Middle frontal gyrus (tissue), 1 donor: Measurements from ENCODE around the gene SIRT7.
"Not testable (repeated sequence)": the region's sequence is repeated elsewhere in the genome, so short reads cannot be mapped to it uniquely, and the experiment has no call there.

Experiments
- DNase-seq: peaks from one replicate; pipeline ENCODE4 v3.0.0-alpha.2; 2015; ENCODE audit warnings: low spot score; ENCODE audit errors: extremely low spot score

Gene SIRT7

DNA sequence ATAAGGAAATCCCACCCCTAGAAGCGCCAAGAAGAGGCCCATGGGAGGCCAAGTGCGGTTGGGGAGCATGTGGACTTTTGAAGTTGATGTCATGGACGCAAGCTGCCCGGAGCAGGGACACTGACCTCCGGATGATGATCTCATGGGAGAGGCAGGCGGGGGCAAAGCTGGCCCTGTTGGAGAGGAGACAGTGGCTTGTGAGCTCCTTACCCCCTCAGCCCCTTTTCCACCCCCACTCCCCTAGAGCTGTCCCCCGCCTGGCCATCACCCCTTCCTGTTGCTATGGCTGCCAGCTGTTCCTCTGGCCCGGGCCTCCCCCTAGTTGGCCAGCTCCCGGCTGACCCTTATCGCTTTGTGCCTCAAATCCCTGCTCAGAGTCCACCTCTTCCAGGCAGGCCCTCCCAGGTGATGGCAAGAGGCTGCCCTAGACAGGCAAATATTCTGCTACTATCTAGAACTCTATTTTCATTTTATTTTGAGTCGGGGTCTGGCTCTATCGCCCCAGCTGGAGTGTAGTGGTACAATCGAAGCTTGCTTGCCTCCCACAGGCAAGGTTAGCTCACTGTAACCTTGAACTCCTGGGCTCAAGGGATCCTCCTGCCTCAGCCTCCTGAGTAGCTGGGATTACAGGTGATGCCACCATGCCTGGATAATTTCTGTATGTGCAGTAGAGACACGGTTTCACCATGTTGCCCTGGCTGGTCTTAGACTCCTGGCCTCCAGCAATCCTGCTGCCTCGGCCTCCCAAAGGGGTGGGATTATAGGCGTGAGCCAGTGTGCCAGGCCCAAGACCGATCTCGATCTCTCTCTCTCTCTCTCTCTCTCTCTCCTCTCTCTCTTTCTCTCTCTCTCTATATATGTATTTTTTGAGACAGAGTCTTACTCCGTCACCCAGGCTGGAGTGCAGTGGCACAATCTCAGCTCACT lies 36.4 kb upstream of the SIRT7 start:
- no peak for DNase-seq

DNA sequence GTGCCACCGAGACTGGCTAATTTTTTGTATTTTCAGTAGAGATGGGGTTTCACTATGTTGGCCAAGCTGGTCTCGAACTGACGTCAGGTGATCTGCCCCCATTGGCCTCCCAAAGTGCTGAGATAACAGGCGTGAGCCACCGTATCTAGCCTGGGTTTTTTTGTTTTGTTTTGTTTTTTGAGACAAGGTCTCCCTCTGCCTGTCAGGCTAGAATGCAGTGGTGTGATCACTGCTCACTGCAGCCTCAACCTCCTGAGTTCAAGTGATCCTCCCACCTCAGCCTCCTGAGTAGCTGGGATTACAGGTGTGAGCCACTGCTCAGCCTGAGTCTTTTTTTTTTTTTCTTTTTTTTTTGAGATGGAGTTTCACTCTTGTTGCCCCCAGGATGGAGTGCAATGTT lies 35.5 kb upstream of the SIRT7 start:
- DNase-seq = not testable (repeated sequence)

DNA sequence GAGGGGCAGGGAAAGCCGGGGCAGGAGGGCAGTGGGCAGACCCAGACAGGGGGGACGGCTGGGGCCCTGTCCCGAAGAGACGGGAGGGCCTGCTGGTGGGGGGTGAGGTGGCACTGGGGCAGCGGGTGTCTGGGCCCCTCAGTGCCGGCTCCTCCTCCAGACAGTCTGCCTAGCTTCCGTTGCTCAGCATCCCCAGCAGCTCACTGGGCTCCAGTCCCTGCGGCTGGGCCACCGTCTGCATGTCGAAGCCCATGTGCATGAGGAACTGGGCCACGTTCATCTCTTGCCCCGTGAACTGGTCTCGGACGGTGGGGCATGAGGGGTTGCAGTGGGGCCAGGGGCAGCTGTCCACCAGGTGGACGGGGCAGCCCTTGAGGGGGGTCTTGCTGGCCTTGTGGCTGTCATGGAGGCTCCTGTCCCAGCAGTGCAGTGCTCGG lies 34.8 kb upstream of the SIRT7 start:
- no peak for DNase-seq

DNA sequence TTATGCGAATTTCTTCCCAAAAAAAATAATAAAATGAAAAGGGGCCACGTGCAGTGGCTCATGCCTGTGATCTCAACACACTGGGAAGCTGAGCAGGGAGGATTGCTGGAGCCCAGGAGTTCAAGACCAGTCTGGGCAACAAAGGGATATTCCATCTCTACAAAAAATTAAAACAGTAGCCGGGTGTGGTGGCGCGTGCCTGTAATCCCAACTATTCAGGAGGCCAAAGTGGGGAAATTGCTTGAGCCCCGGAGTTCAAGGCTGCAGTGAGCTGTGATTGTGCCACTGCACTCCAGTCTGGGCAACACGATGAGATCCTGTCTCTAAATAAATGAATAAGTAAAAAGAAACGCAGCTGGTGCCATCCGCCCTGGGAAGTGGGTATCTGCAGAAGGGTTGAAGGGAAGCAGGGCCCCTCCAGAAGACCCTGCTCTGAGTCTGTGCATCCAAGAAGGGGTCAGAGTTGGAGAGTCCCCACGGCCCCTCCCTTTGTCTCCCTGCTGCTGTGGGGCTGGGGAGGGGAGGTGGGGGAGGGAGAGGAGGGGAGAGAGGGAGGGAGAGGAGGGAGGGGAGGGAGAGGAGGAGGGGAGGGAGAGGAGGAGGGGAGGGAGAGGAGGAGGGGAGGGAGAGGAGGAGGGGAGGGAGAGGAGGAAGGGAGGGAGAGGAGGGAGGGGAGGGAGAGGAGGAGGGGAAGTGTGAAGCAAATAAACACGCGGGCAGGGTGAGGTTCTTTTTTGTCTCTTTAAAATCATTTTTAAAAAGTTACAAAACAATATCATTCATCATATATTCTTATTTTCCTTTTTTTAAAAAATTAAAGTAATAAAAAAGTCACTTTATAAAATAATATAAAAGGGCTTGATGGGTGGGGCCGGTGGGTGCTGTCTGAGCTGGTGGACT lies 34.1 kb upstream of the SIRT7 start:
- no peak for DNase-seq

DNA sequence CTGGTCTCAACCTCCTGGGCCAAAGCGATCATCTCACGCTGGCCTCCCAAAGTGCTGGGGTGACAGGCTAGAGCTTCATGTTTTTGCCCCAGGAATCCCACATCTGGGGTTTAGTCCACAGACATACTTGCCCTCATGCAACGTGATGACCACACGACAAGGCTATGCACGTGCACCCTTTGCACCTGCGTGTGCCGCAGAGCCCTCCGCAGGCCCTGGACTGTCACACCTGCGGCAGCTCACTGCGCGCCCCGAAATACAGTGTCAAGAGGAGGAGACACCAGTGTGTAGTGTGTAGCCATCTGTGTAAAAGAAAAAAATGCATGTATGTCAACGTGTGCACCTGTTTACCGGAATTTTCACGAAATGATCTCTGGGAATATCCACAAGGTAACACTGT lies 32.5 kb upstream of the SIRT7 start:
- DNase-seq = no peak

DNA sequence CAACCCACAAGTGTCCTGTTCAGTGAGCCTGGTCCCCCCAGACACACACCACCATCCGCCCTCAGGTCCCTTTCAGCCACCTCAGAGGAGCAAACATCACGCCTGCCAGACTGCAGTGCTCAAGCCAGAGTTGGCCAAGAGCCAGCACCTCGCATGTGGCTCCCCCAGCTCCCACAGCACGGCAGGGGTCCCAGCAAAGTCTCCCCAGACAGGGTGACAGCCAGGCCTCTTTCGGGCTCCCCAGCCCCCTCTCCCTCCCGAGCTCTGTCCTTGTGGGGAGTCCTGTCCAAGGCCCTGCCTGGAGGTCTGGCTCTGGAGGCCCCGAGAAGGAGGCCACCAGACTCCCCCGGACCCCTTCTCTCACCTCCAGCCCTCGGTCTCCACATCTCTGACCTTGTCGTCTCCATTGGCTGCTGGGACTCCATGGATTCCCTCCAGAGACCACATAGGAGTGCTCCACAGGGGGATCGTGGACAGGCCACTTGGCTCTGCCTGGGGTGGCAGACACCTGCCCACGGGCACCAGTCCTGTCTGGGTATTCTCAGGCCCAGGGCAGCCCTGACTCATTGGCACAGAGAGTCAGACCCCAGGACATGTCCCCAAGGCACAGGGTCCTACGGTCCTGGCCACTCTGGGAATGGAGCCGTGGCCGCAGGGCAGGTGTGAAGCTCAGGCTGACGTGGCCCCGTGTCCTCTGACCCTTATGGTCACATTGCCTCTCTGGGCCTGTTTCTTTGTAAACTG lies 30.8 kb upstream of the SIRT7 start:
- no peak for DNase-seq

DNA sequence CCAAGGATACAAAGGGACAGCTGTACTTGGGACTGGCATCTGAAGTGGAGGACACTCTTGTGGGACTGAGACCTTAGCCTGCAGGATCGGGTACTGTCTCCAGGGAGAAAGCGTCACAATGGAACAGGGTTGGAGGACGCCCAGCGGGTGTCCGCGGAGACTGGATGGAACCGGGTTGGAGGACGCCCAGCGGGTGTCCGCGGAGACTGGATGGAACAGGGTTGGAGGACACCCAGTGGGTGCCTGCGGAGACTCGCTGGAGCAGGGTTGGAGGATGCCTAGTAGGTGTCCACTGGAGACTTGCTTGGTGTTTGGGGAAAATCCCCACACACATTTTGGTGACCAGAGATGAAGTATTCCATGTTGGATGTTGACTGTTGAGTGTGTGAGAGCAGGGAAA lies 29.2 kb upstream of the SIRT7 start, which contains the start of gene MYADML2:
MYADML2 (minus strand) TSS at position 45 of the 400 bp plus-strand sequence. CDS start 5,492 bp downstream, outside the sequence.
- DNase-seq = no peak

DNA sequence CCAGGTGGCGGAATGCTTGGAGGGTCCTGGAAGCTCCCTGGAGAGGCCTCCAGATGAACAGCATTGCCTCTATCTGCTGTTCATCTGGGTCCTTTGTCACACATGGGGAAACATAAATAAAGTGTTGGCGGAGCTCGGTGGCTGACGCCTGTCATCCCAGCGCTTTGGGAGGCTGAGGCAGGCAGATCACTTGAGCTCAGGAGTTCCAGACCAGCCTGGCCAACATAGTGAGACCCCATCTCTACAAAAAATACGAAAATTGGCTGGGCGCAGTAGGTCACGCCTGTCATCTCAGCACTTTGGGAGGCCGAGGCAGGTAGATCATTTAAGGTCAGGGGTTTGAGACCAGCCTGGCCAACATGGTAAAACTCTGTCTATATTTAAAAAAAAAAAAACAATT lies 26.9 kb upstream of the SIRT7 start:
- DNase-seq = no peak

DNA sequence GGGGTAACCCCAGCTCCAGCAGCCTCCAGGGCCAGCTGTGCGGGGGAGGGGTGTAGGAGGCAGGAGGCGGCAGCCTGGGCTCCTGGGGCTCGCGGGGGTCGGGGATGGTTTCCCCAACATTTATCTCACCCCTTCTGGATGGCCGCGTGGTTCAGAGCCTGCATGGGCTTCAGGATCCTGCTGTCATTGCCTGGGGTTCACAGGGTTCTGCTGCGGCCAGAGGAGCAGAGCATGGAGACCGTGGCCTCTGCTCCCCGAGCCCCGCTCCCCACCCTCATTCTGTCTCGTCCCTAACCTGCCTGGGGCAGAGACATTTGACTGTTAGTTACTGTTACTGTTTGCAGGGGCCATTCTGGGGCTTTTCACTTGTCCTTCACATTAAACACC lies 24.2 kb upstream of the SIRT7 start:
- no peak for DNase-seq

DNA sequence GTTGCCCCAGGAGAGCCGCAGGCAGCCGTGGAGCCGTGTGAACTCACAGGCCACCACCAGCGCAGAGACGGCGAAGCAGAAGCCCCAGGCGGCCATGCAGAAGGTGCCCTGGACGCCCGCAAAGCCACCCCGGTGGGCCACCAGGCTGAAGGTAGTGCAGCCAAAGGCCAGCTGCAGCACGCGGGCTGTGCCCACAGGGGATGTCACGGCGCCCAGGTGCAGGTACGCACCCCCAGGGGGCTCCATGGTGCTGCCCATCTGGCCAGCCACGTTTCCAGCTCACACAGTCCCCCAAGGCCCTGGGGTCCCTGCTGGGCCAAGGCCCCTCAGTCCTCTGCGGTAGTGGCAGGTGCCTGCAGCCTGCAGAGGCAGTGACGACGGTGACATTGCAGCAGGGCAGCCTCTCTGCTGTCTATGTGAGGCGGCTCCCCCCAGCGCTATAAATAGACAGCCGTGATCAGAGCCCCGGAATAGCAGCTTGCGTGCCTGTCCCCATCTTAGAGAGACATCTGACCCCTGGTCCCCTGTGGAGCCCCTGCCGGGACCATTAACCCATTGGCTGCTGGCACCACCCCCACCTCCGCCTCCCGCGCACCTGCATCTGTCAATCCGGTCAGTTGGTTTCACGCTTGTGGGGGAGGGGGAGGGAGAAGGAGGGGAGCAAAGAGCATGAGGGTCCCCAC lies 23.6 kb upstream of the SIRT7 start:
- no peak for DNase-seq

DNA sequence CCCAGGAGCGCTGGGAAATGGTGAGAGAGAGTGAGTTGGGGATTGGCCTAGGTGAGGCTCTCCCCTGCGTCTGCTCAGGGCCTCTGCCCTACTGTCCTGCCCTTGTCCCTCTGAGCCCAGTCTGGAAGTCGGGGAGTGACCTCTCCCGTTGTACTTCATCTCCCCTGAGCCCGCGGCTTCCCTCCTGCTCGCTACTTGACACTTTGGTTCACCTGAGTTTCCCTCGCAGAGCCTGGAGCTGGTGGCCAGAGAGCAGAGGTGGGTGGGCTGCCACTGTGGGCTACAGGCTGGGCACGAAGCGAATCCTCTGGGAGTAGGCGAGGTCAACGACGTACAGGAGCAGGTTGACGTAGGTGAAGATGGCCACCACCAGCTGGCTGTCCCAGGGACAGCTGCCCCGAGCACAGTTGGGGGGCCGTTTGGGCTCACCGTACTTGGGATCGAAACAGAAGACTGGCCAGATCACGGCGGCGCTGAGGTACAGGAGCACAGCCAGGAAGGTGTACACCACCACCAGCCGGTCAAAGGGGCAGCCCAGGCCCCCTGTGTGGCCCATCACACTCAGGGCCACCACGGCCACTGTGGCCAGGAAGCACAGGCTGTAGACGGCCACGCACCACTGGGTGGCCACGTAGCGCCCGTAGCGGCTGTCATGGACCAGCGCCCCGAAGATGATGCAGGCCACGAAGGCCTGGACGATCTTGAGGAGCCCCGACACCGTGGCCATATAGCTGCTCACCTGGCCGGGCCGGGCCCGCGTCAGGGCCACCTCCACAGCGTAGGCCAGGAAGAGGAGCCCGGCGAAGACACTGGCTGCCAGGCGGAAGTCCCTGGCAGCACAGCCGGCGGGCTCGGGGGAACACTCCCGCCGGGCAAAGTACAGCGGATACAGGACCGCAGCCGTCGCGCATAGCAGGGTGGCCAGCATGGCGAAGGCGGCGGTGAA lies 22.8 kb upstream of the SIRT7 start:
- no peak for DNase-seq

DNA sequence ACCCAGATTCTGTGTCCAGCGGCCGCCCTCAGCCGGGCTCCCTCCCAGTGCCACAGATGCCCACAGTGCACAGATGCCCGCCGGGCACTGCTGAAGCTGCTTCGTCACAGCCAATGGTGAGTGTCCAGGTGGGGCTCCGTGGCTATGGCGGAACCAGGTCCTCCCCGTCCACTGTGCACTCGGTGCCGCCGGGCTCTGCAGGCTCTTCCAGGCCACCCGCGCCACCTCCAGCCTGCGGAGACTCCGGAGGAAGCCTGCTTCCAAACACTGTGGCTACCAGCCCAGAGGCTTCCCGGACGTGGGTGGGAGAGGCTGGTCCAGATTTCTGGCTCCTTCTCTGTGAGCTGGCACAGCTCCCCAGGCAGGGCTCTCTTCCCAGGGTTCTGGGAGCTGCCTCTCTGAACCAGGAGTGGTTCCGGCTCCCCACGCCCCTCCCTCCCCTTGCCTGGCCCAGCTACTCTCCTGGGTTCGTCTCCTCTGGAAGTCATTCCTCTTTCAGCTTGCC lies 22.0 kb upstream of the SIRT7 start:
- DNase-seq = peak; percentile 67

DNA sequence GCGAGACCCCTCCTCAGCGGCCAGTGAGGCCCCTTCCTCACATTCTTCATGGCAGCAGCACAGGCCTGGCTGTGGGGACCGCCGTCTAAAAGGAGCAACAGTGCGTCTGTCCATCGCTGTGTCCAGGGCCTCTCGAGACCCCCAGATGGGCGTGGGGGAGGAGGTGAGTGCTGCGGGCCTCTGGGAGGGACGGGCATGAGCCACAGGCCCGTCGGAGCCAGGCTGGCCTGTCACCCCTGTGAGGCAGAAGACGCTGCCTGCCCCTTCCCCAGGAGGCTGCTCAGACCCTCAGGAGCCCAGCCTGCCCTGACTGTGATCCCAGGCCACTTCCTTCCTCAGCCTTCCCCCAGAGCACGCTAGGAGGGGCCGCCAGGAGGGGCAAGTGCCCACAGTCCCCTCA lies 21.2 kb upstream of the SIRT7 start:
- no peak for DNase-seq

DNA sequence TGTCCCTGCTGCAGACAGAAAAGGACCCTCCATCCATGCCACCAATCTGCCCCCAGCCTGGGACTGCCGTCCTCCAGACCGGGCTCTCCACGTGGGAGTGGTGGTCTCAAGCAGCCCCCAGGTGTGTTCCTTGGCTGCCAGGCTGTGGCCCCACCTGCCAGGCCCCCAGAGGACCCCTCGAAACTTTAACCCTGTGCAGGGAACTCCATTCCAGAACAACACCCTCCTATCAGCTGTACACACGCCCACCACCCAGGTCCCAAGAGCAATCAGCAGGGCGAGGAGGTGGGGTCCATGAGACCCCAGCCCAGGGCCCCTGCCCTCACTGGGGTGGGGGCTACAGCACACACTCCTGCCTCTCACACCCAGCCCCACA lies 17.7 kb upstream of the SIRT7 start:
- no peak for DNase-seq

DNA sequence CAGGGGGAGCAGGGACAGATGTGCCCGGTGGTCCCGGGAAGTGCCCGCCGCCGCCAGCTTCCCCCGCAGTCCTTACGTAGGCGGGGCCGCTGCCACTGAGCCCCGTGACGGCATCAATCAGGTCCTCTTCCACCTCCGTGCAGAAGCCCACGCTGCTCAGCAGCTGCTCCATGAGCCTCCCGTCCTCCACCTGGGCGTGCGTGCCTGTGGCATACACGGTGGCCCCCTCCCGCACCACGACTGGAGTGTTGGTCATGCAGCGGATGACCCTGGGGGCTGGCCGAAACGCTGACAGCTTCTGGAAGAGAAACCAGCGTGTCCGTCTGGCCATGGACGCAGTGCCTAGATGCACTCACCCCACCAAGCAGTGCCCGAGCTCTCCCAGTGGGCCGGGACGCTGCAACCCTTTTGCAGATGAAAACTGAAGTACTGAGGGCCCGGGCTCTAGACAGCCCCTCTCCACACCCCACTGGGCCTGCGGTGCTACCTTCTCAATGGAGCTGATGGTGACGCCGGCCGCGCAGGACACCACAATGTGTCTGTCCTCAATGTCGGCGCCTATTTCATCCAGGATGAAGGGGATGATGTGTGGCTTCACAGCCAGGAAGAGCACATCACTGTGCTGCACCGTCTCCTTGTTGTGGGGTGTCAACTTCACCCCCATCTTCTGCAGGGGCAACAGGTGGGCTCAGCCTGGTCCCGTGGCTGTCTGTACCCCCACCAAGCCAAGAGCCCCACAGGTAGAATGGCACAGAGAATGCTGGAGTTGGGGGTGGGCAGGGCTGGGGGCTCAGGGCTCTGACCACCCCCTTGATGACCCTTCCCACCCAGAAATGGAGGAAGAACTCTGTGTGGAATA lies 17.1 kb upstream of the SIRT7 start:
- no peak for DNase-seq

DNA sequence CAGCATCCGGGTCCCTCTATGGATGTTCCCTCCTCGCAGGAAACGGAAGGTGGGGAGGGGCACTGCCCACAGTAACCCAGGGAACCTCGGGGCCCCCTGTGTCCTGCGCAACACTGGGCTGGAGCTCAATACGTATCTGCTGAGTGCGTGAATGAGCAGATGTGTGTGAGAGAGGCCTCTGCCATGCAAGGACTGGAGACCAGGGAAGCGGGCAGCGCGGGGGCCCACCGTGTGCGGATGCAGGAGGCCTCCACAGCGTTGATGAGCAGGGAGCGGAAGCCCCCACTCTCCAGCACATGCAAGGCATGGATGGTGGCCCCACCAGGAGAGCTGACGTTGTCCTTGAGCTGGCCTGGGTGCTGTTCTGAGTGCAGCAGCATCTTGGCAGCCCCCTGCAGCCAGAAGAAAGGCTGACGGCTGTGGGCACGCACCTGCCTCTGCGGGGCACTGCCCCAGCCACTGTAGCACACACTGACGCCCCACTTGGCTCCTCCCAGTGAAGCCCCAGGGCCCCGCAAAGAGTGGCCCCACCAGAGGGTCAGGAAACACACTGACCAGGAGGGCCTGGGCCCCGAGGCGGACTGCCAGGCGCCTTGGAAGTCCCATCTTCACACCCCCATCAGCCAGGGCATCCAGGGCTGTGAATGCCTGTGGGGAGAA lies 16.3 kb upstream of the SIRT7 start:
- DNase-seq = no peak

DNA sequence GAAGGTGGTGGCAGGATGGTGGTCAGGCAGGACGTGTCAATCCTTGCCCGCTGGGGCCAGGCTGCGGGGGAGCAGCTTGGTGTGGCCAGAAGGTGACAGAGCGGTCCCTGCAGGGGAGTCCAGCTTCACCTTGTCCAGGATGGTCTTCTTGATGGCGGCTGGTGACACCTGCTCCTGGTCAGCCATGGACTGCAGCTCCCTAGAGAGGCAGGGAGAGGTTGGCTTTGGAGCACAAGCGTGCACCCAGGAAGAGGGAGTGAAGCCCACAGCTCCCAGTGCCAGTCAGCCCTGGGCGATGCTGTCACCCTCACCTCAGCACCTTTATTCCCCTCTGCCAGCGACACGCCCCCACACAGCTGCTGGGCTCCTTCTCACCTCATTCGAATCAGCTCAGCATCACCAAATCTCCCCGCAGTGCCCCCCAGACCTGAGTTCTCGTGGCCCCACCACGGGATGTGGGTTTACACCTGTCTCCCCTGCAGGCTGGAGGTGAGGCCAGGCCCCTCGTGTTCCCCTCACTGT lies 15.3 kb upstream of the SIRT7 start:
- no peak for DNase-seq
